Esophagus muscularis mucosa (tissue), 4 donors: ENCODE results near the gene ARHGEF12. TPM values are rescaled to one million over a fixed set of nuclear protein-coding genes. Genes with fewer than 3 reads are reported as not detected.

Experiments used
- DNase-seq: peaks from one replicate; pipeline ENCODE4 v3.0.0-alpha.2; 2017; ENCODE audit errors: extremely low spot score
- H3K27ac ChIP-seq, 4 donors: fragments of 200-600 bp; sonication (generic); replicated peaks in 1 of 4; 1 replicate in 3 of 4; 2 replicates in 1 of 4; pipeline ENCODE4 v1.5.1; 2016 to 2019; ENCODE audit warnings: mild to moderate bottlenecking in 1 of 4
- H3K27me3 ChIP-seq, 4 donors: fragments of 200-600 bp; sonication (generic); one replicate each; pipeline versions ENCODE4 v1.5.1 to v1.6.0; 2016 to 2019
- H3K36me3 ChIP-seq, 4 donors: fragments of 200-600 bp; sonication (generic); one replicate each; pipeline ENCODE4 v1.5.1; 2016 to 2019
- H3K4me1 ChIP-seq, 4 donors: fragments of 200-600 bp; sonication (generic); one replicate each; pipeline ENCODE4 v1.5.1; 2016 to 2019
- H3K4me3 ChIP-seq, 4 donors: fragments of 200-600 bp; sonication (generic); 1 replicate in 2 of 4; 2 replicates in 2 of 4; pipeline ENCODE4 v1.5.1; 2016 to 2019; ENCODE audit warnings: mild to moderate bottlenecking in 4 of 4, moderate library complexity in 1 of 4
- H3K9me3 ChIP-seq, 4 donors: fragments of 200-600 bp; sonication (generic); 1 replicate in 3 of 4; 2 replicates in 1 of 4; pipeline ENCODE4 v1.5.1; 2016 to 2019
- EP300 ChIP-seq: sonication (generic); formaldehyde crosslinking; IDR thresholded peaks from one replicate; pipeline ENCODE4 v1.6.1; 2017; ENCODE audit warnings: antibody characterized with exemption
- POLR2A ChIP-seq: fragments of 450-650 bp; IDR thresholded peaks from one replicate; pipeline ENCODE4 v1.6.1; 2017; ENCODE audit warnings: antibody characterized with exemption, moderate library complexity, mild to moderate bottlenecking, low read depth
- POLR2AphosphoS5 ChIP-seq, 2 donors: sonication (generic); formaldehyde crosslinking; IDR thresholded peaks; one replicate each; pipeline ENCODE4 v1.6.1; 2017; ENCODE audit warnings: antibody characterized with exemption in 2 of 2
- WGBS: methylation state at CpG from one replicate; pipeline ENCODE4 v1.1.5; 2018; 5-methylcytosine and 5-hydroxymethylcytosine counted together
- intact Hi-C: fragments of 100-400 bp; cut with DNase I; formaldehyde crosslinking; loops from one replicate; pipeline ENCODE4 v1.15.1; 2023
- total RNA-seq, 4 donors: library from RNA; depleted of rRNA; stranded (reverse); fragments of >200 nt; gene quantifications; one replicate each; pipeline versions ENCODE4 v1.1.0 to v1.2.1, GENCODE V29; 2016
- TF ChIP-seq, protein P1 (sequence below), 3 experiments: fragments of 200-600 bp in 2 of 3; fragments of 450-650 bp in 1 of 3; sonication (generic) in 2 of 3; IDR thresholded peaks; one replicate each; pipeline ENCODE4 v1.5.1; 2017 to 2019; ENCODE audit warnings: antibody characterized with exemption in 3 of 3, mild to moderate bottlenecking in 2 of 3, moderate library complexity in 1 of 3

The ARHGEF12 gene
- total RNA-seq, 4 donors from 2014 or later = 89.1 to 118 (median 106) TPM

DNA sequence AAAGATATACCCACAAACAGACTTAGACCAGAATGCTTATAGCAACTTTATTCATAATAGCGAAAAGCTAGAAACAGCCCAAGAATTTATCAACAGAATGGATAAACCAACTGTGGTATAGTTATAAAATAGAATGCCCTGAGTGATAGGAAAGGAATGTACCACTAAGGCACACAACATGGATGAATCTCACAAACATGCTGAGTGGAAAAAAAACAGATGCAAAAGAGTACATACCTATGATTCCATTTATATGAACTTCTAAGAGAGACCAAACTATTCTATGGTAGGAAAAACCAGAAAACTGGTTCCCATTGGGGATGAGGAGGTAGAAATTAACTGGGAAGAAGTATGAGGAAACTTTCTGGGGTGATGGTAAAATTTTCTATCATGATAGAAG, 134.9 kb downstream of the ARHGEF12 start:
- Histone ChIP-seq H3K4me3 (no peak overlapping the region), H3K36me3 (peaks cover 23 to 99% (median 79%) of the 10 kb centered on the region in 4 donors), H3K9me3 (no peaks in the 10 kb centered on the region), H3K27me3 (no peaks in the 10 kb centered on the region), H3K27ac (no peak overlapping the region), H3K4me1 (no peaks in the 10 kb centered on the region)
- 97% methylated on average over 1 of the region's 1 CpG for WGBS
- TF ChIP-seq POLR2A = no peak
- TF ChIP-seq, protein P1, sequence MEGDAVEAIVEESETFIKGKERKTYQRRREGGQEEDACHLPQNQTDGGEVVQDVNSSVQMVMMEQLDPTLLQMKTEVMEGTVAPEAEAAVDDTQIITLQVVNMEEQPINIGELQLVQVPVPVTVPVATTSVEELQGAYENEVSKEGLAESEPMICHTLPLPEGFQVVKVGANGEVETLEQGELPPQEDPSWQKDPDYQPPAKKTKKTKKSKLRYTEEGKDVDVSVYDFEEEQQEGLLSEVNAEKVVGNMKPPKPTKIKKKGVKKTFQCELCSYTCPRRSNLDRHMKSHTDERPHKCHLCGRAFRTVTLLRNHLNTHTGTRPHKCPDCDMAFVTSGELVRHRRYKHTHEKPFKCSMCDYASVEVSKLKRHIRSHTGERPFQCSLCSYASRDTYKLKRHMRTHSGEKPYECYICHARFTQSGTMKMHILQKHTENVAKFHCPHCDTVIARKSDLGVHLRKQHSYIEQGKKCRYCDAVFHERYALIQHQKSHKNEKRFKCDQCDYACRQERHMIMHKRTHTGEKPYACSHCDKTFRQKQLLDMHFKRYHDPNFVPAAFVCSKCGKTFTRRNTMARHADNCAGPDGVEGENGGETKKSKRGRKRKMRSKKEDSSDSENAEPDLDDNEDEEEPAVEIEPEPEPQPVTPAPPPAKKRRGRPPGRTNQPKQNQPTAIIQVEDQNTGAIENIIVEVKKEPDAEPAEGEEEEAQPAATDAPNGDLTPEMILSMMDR (IDR thresholded peaks at IDR 0.05) = no peak
- TF ChIP-seq EP300 = no peak
- no peak for TF ChIP-seq POLR2AphosphoS5 (IDR thresholded peaks at IDR 0.05)
- intact Hi-C loops = no loop called here
- no peak for DNase-seq

DNA sequence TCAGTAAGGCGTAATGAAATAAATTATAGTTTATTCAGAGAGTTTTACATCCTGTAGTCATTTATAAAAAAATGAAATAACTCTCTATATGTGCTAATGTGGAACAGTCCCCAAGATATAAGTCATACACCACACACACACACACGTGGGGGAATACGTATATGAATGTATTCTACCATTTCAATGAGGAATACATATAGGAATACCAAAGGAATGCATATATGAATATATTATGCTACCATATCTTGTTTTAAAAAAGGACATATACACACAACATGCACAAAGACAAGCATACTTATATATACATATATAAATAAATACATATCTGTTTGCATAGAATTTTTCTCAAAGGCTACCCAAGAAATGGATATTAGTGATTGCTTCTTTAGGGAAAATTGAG, 135.8 kb downstream of the ARHGEF12 start:
- DNase-seq = no peak
- Histone ChIP-seq H3K4me3 (no peak overlapping the region), H3K4me1 (no peaks in the 10 kb centered on the region), H3K27ac (no peak overlapping the region), H3K27me3 (no peaks in the 10 kb centered on the region), H3K9me3 (no peaks in the 10 kb centered on the region), H3K36me3 (peaks cover 20 to 99% (median 78%) of the 10 kb centered on the region in 4 donors)
- intact Hi-C loops = no loop called here
- WGBS = 93% methylated on average over 3 of the region's 3 CpGs
- TF ChIP-seq, protein P1 (IDR thresholded peaks at IDR 0.05) = no peak
- no peak for TF ChIP-seq POLR2A
- TF ChIP-seq EP300 = no peak
- no peak for TF ChIP-seq POLR2AphosphoS5 (IDR thresholded peaks at IDR 0.05)

DNA sequence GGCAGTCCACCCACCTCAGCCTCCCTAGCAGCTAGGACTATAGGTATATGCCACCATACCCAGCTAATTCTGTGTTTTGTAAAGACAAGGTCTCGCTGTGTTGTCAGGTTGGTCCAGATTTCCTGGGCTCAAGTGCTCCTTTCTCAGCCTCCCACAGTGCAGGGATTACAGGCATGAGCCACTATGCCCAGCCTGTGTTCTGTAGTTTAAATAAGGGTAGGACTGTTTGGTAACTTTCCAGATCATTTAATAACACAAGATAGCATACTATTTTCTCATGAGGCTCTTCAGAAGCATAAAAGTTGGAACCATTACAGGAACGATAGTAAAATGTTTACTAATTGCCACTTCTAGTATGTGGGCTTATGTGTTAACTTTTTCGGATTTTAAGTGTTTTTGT, 137.3 kb downstream of the ARHGEF12 start:
- H3K4me3 ChIP-seq = no peak overlapping the region
- intact Hi-C loops = no loop called here
- peaks cover 33 to 99% (median 73%) of the 10 kb centered on the region in 4 donors for H3K36me3 ChIP-seq
- no peak overlapping the region for H3K27ac ChIP-seq
- no peaks in the 10 kb centered on the region for H3K4me1 ChIP-seq
- TF ChIP-seq POLR2AphosphoS5 (IDR thresholded peaks at IDR 0.05) (no peak), POLR2A (no peak), EP300 (no peak)
- TF ChIP-seq, protein P1 (IDR thresholded peaks at IDR 0.05) = no peak
- WGBS = 88% methylated on average over 3 of the region's 3 CpGs
- no peak for DNase-seq
- no peaks in the 10 kb centered on the region for H3K27me3 ChIP-seq
- no peaks in the 10 kb centered on the region for H3K9me3 ChIP-seq

DNA sequence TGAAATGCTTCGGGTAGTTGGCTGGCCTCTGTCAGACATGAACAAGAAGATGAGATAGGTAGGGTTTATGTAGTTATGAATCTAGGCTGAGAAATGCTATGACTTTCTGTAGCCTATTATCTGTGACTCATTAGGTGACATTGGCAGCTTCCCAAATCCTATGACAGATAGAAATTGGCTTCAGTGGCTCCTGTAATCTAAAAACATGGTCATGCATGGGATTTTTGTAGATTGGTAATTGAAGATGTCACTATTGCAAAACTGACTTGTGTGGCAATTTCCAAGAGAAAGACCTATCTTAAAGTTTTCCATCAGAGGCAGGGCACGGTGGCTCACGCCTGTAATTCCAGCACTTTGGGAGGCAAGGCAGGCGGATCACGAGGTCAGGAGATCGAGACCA, 145.9 kb downstream of the ARHGEF12 start:
- Histone ChIP-seq H3K27ac (no peak overlapping the region), H3K36me3 (peaks cover 55 to 100% (median 82%) of the 10 kb centered on the region in 4 donors), H3K27me3 (no peaks in the 10 kb centered on the region), H3K4me1 (no peaks in the 10 kb centered on the region), H3K9me3 (no peaks in the 10 kb centered on the region), H3K4me3 (no peak overlapping the region)
- intact Hi-C loops = no loop called here
- 92% methylated on average over 6 of the region's 6 CpGs for WGBS
- DNase-seq = no peak
- TF ChIP-seq EP300 (no peak), POLR2A (no peak), POLR2AphosphoS5 (IDR thresholded peaks at IDR 0.05) (no peak)
- TF ChIP-seq, protein P1 (IDR thresholded peaks at IDR 0.05) = no peak

DNA sequence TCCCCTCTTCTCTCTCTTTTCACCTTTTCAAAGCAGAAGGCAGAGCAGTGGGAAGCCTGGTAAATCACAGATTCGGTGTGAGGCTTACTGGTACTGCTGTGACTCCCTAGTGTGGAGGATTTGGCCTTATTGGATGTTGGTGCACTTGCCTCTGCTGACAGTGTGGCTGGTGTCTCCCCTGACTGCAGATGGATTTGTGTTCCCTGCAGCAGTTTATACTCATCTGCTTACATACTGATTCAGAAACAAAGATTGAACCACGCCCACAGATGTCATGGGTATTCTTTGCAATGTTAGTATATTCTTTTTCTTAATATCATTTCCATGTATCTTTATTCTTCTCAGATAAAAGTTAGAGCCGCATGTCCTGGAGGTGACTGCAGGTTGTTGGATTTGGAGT, 148.5 kb downstream of the ARHGEF12 start:
- Histone ChIP-seq H3K27ac (no peak overlapping the region), H3K4me3 (no peak overlapping the region), H3K27me3 (no peaks in the 10 kb centered on the region), H3K36me3 (peaks cover 41 to 80% (median 70%) of the 10 kb centered on the region in 4 donors), H3K9me3 (no peaks in the 10 kb centered on the region), H3K4me1 (no peaks in the 10 kb centered on the region)
- 82% methylated on average over 3 of the region's 3 CpGs for WGBS
- intact Hi-C loops = no loop called here
- DNase-seq = no peak
- no peak for TF ChIP-seq EP300
- TF ChIP-seq, protein P1 (IDR thresholded peaks at IDR 0.05) = no peak
- no peak for TF ChIP-seq POLR2AphosphoS5 (IDR thresholded peaks at IDR 0.05)
- TF ChIP-seq POLR2A = no peak
